ENCODE data around the gene CSNK1D. TPM values are rescaled to one million over a fixed set of nuclear protein-coding genes. Genes with fewer than 3 reads are reported as not detected.

Gene CSNK1D
- polyA plus RNA-seq, 5 donors = 89.6 to 138 (median 108) TPM

- no peak for DNase-seq
Observed at GRCh38 chr17:82240506-82241182, 32.9 kb downstream of the CSNK1D start.

DNA sequence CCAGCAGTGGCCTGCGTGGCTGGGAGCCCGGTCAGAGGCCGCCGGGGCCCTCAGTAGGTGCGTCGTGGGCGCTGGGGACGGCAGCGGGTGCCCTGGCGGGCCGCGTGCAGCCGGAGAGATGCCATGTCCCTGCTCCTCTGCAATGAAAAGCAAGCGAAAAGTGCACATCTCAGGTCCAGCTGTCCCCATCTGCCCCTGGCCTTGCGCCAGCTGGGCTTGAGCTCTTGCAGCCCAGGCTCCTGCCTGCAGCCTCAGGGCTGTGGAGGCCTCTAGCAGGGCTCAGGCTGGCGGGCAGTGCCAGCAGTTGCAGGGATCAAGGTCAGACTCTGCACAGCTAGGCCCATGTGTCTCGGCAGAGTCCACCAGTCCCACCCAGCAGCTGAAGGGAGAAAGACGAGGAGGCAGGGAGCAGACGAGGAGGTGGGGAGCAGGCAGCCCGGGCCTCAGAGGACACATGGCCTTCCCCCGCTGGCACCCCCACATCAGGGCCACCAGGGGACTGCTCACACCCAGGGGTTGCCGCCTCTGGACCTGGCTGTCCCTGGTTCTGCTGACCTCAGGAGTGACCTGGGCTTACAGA, 33.5 kb downstream of the CSNK1D start:
- no peak for DNase-seq

- DNase-seq = no peak
Observed at GRCh38 chr17:82239401-82239925, 34.0 kb downstream of the CSNK1D start.

DNA sequence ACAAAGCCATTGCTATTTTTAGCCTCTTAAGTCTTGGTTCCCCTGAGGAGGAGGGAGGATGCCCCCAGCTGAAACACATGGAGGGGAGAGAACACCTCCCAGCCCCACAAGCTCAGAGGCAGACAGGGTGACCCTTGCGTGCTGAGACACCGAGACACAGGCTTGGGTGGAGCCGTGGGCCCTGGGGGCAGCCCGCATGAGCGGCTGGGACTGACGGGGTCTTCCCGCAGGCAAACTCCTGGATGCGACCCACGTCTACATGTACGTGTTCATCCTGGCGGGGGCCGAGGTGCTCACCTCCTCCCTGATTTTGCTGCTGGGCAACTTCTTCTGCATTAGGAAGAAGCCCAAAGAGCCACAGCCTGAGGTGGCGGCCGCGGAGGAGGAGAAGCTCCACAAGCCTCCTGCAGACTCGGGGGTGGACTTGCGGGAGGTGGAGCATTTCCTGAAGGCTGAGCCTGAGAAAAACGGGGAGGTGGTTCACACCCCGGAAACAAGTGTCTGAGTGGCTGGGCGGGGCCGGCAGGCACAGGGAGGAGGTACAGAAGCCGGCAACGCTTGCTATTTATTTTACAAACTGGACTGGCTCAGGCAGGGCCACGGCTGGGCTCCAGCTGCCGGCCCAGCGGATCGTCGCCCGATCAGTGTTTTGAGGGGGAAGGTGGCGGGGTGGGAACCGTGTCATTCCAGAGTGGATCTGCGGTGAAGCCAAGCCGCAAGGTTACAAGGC, 34.9 kb downstream of the CSNK1D start:
- no peak for DNase-seq

- no peak for DNase-seq
Observed at GRCh38 chr17:82237746-82238471, 35.6 kb downstream of the CSNK1D start.

DNA sequence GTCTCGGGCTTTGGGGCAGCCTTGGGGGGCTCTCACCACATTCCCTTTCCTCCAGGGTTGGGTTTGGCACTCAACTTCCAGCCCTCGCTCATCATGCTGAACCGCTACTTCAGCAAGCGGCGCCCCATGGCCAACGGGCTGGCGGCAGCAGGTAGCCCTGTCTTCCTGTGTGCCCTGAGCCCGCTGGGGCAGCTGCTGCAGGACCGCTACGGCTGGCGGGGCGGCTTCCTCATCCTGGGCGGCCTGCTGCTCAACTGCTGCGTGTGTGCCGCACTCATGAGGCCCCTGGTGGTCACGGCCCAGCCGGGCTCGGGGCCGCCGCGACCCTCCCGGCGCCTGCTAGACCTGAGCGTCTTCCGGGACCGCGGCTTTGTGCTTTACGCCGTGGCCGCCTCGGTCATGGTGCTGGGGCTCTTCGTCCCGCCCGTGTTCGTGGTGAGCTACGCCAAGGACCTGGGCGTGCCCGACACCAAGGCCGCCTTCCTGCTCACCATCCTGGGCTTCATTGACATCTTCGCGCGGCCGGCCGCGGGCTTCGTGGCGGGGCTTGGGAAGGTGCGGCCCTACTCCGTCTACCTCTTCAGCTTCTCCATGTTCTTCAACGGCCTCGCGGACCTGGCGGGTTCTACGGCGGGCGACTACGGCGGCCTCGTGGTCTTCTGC, 36.3 kb downstream of the CSNK1D start:
- no peak for DNase-seq

GRCh38 chr17:82236142-82236971, 37.1 kb downstream of the CSNK1D start:
- DNase-seq = peak in 1 of 2 donors; percentile 69

GRCh38 chr17:82235775-82236141, 37.7 kb downstream of the CSNK1D start:
- DNase-seq = no peak

- DNase-seq = no peak
Observed at GRCh38 chr17:82235056-82235774, 38.3 kb downstream of the CSNK1D start.

DNA sequence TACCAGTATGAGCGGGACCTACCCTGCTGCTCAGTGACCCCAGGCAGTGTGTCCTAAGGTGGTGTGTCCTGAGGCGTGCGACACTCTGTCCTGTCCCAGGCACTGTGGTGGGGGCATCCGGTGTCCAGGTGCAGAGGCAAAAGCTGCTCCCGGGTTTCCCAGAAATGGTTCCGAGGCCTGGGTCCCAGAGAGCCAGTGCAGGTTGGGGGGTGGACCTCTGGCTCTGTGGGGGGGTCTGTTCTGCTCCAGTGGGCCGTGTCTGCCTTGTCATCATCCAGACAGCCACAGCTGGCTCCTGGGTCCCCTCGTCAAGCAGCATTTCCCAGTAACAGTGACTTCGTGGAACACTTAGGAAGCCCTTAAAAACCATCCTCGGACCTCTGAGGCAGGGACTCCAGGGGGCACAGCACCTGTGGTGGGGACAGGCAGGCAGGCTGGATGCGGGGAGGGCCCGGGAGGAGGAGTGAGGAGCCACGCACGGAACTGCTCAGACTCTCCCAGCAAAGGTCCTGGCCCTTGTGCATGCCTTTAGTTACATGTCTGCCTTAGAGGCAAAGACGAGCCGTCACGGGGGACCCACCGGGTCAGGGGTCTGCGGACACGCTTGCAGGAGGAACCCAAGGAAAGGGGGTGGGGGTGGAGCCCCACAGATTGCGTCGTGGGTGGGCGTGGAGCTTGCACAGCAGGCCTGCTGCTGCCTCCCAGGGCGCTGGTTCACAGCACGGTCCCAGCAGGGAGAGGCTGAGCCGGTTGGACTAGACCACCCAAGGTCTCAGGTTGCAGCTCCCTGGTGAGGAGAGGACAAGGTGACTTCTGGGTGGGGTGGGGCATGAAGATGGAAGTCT, 39.1 kb downstream of the CSNK1D start:
- DNase-seq = no peak

- no peak for DNase-seq
Observed at GRCh38 chr17:82232876-82233785, 40.4 kb downstream of the CSNK1D start.

DNA sequence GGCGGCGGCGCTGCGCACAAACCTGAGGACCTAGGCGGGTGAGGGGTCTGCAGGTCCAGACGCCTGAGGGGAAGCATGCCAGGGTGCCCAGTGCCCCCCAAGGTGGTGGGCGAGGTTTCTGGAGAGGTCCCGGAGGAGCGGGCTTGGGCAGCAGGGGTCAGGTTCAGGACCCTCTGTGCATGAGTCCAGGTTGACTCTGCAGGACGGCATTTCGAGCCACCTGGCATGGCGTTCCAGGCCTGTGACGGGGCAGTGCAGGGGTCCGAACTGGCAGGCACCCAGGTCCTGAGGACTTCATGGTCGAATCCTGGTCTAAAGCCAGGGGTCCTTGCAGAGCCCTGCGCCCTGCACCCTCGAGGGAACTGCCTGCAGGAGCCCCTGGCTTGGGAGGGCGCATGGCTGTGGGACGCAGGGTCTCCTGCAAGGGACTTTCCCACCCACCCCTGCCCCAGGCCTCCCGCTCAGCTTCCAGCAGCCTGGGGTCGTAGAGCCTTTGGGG, 41.1 kb downstream of the CSNK1D start:
- DNase-seq = no peak

DNA sequence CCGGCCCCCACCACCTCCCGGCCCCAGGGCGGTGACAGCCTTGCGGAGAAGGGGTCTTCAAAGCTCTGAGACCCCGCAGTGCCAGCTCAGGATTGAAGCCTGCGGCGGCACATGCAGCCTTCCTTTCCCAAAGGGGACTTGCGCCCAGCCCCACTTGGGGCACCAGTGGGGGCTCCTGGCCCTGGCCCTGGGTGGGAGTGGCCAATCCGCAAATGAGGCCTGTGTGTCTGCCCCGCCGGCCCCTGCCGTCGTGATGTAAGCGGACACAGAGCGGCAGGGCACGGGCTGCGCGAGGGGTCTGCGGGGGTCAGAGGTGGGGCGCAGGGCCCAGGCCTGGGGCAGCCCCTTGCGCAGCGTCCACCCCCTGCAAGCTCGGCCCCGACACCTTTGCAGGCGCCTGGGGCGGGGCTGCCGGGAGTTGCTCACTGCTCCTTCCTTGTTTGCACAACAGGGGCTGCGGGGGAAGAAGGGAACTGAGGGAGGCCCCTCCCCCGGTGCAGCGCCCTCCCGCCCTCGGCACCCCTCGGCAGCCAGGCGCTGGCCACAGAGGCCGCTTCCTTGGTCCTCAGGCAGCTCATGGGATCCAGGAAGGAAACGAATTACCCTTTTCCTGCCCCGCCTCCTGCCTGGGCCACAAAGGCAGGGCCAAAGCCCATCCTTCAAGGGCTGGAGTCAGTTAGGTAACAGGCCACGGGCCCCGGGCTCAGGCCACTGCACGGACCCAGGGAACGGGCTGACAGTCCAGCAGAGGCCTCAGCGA, 41.8 kb downstream of the CSNK1D start:
- peak; percentile 70 to 78 for DNase-seq

- DNase-seq = no peak
Observed at GRCh38 chr17:82231312-82231561, 42.3 kb downstream of the CSNK1D start.

DNA sequence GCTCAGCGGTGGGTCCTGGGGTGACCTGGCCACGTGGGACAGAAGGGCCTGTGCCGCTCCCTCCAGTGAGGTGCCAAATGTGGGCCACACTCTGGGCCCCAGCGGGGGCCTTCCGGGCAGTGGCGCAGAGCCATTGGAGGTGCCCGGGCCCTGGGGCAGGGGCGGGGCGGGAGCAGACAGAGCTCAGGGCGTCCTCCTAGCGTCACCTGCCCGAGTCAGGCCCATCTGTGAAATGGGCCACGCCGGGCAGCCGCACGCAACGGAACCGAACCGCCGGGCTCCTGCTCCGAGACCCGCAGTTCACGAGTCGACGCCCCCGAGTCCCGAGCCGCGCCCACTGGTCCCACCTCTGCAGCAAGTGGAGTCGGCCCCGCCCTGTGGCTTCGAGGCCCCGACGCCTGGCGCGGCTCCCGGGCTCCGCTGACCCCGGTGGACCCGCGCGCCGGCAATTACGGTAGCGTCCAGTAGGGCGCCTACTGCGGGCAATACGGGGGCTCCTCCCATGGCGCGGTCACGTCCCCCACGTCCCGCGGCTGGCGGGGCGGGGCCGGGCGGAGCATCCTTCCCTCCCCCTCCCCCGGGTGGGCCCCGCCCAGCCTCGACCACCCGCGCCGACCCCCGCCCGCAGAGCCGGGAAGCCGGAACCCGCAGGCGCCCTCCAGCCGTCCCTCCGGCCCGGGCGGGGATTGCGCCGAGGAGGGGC, 42.7 kb downstream of the CSNK1D start:
- DNase-seq = peak; percentile 88 to 89

Measured in right lung (tissue), 5 donors.